HG02970 (cell line): ENCODE measurements around the gene LCA5.
"Not testable (repeated sequence)": the region's sequence is repeated elsewhere in the genome, so short reads cannot be mapped to it uniquely, and the experiment has no call there.

Source experiments
- ATAC-seq: cut with Tn5 transposase; IDR thresholded peaks from one replicate; pipeline ENCODE4 v1.9.1; 2021; ENCODE audit warnings: mild to moderate bottlenecking, moderate library complexity, moderate number of reproducible peaks; ENCODE audit not compliant: unreplicated experiment, low FRiP score

LCA5 gene

DNA sequence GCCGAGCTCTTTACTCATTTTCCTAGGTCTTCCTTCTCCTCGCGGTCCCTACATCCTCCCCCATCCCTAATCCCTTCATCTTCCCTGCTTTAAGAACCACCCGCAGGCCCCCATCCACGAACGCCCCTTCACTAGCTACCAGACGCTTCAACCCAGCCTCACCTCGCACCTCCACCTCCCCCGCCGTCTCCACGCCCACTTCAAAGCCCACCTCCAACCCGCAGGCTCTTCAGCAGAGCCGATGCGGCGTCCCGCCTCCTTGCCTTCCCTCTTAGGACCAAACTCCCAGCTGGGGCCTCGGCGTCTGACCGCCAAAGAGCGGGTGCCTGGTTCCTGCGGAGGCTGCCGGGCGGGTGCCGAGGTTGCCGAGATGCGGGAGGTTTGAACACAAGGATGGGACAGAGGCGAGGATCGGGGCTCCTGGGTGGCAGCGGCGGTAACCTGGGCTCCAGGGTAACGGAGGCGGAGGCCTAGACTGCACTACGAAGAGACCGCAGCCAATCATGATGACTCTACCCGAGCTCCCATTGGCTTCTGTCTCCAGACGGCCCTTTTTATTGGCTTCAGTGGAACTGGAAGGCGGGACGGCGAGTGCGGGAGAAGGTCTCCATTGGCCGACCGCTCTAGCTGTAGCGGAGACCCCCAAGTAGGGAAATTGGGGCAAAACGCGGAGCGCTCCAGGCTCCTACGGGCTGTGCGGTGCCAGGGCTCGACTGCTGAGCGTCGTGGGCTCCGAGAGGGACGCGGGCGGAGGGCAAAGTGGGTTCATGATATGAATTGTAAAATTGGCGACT is at the start of gene LCA5:
LCA5 (minus strand) TSS at position 477 of the 794 bp plus-strand sequence. CDS start 18,536 bp downstream, outside the sequence.
- peak; percentile 99 for ATAC-seq

DNA sequence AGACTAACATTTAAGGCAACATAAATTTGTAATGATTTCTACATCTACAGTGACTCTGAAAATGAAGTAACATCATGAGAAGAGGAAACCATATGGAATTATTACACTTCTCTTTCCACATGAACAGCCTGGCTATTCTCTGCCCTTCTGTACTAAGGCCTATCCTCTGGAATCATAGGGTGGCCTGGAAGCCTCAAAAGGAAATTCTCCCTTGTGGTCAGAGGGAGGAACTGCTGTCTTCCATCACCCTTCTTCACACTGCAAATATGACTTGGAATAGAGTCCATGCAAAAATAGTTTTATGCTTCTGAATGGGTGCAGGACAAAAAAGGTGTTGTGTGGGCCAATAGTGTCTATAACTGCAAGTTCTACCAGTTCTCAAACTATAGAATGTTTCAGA is 49.3 kb upstream of the LCA5 start:
- no peak for ATAC-seq

DNA sequence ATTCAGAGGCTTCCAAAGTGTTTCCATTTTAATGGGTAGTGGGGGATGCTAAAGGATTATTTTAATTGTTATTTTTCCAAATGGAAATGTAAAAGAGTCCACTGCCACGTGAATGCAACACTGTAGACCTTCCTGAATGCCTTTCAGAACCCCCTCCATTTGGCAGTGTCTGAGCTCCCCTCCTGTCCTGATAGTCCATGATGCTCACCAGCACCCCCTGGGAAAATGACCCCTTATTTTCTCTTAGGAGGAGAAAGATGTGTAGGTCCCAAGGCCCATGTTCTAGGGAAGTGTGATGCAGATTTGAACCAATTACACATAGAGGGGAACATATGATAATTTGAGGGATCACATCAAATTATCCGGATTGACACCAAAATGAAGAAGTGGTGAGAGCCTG is 47.1 kb upstream of the LCA5 start:
- no peak for ATAC-seq

DNA sequence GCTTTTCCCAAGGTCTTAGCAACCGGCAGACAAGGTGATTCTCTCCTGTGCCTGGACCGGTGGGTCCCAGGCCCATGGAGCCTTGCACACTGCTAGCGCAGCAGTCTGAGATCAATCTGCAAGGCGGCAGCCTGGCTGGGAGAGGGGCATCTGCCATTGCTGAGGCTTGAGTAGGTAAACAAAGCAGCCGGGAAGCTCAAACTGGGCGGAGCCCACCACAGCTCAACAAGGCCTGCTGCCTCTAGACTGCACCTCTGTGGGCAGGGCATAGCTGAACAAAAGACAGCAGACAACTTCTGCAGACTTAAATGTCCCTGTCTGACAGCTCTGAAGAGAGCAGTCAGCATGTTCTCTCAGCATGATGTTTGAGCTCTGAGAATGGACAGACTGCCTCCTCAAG is 40.7 kb upstream of the LCA5 start:
- ATAC-seq = not testable (repeated sequence)

DNA sequence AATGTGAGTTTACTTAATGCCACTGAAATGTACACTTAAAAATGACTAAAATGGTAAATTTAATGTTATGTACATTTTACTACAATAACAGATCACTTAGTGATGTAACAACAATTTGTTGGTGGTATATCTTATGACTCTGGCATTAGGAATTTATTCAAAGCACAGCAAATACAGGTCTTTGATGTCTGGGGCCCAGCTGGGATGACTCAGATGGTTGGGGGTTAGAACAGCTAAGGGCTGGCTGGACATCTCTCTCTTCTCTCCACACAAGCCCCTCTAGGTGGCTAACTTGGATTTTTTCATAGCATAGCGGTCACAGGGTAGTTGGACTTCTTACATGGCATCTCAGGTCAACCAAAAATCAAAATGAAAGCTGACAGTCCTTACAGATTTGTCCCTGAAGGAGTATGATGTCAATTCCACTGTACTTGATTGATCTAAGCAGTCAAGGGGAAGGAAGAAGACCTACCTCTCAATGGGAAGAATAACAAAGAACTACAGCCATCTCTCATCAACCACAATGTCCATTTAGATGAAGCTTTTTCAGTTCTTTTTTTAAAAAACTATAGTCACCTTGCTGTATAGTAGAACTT is 37.5 kb upstream of the LCA5 start:
- no peak for ATAC-seq

DNA sequence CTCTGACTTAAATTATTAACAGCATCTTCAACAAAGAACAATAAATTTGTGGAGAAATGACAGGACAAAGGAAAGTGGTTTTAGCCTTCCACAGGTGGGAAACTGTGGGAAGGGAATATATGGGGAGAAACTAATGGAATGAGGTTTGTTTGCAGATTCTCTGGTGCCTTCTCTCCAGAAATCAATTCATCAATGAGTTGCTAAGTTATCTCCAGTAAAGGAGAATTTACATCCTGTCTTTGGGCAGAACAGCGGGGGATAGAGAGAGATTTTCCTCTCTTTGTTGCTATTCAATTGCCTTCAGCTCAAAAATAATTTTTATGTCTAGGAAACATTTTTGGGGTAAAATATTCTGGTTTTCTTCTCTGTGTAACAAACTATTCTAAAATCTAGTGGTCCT is 36.9 kb upstream of the LCA5 start:
- ATAC-seq = no peak

DNA sequence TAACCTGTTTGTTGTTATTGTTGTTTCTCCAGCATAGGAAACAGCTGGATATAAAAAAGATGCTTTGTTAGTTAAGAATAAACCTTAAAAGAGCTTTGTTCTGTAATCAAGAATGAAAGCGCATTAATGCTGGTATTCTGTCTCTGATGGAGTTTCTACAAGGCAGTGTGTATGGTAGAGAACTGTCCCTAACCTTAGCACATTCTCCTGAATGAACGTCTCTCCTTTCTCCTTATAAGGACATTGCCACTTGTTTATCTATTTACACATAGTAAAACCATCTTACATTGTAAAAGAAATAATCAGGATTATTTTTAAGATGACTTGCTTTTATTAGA is 33.8 kb upstream of the LCA5 start:
- ATAC-seq = no peak

DNA sequence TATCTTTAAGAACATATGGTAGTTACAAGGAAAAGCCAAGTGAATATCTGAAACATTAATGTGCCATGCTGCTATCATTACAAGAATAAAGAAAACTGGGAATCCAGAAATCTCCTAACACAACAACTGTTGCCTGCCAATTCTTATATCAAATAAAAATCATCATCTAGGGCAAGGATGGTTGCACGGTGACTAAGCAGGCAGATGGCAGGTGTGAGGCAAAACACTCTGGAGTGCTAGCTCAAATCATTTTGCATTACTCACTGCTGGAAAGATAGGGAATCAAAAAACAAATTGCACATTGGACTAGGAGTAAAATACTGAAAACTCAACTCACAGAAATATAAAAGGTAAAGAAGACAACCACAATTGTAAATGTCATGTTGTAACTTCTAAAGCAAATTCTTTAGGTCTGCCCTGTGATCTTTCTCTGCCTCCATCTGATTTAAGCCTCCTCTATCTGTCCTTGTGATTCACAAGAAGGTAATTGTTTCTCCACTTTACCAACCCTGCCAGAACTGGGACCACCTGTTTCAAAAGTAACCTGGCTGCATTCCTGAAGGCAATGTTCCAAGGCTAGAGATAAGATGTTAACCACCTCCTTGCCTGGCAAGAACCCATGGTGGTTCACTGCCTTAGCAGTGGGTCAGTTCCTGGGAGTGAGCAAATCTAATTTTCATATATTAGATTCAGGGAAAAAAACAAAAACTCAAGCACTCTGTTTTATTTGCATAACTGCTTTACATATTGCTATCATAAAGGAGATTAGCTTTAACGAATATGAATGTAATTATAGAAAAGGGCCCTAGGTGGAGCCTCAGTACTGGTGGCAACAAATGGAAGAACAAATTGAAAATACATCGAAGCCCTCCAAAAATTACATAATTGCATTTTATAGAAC is 33.1 kb upstream of the LCA5 start:
- ATAC-seq = peak; percentile 72

DNA sequence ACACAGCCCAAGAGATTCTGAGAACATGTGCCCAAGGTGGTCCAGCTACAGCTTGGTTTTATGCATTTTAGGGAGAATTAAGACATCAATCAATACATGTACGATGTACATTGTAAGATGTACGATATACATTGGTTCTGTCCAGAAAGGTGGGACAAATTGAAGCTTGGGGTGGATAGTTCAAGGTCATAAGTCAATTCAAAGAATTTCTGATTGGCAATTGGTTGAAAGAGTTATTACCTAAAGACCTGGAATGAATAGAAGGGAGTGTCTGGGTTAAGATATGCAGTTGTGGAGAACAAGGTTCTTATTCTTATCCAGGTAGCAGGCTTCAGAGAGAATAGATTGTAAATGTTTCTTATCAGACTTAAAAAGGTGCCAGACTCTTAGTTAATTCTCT is 31.8 kb upstream of the LCA5 start:
- ATAC-seq = no peak

DNA sequence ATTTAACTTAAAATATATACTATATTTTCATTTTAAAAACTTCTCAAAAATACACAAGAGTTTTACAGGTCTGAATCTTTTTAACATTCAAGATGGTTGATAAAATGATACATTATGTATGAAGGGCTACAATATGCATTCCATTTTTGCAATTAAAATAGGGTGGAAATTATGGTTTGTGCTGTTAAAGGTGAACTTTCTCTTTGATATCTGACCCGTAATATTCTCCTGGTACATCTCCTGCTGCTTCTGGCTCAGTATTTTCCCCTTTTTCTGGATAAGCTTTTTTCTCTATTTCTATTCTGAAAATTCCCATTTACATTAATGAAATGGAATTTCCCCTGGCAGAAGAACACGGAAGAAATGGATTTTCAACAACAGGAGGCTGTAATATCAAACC is 27.4 kb upstream of the LCA5 start:
- ATAC-seq = no peak

DNA sequence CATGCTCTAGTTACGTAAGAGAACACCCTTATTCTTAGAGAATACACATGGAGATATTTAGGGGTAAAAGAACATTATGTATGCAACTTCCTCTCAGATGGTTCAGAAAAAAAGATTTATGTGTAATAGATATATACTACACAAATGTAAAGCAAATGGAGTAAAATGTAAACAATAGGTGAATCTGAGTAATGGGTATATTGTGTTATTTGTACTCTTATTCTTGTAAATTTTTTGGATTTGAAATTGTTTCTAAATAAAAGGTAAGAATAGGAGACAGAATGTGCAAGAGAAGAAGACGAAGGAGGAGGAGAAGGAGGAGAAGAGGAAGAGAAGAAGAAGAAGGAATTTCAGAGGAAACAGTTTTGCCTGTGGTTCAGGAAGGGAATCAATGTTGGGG is 22.5 kb upstream of the LCA5 start:
- no peak for ATAC-seq

DNA sequence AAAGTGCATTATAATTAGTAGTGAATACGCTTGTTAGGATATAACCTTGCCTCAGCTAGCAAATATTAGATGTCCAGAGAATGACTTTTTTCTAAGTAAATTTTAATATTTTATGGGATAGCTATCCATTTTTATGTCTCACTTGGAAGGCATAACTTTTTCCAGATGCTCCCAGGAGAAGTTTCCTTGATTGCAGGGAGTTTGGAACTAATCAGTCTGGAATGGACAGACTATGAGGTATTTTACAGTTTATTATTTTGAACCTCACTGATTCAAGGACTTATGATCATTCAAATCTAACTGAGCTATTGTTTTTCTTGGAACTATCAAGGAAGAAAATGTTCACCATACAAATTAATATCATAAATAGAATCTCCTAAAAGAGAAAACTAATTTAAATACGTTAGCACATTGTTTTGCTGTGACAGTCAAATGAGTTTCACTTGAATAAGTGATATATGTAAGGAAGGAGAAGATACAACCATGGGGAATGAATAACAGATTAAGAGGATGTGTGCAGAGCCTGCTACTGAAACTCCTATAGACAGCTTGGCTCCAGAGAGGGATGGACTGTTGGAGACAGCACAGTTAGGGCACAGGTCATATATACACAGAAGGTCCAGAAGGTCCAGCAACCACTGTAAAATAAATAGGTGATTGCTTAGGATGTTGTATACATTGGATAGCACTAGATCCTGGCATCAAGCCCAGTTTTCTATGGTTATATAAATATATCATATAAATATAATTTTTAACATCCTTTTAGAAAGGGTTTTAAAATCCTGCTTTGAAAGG is 20.6 kb upstream of the LCA5 start:
- ATAC-seq = no peak

DNA sequence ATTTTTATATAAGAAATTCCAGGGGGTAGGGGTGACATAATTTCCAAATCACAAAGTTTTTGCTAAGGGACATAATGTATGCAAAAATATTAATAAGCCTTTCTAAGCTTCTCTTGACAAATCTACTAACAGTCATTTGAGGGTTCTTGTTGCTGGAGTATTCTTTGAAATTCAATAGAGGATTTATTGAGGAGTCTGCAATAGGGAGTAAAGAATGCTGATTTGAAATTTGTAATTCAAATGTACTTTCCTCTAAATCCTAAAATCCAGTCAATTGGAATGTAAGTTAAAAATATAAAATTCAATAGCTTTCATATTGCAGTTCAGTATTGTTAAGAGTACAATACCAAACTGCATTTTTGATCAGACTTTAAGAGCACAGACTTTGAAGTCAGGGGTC is 17.1 kb upstream of the LCA5 start:
- no peak for ATAC-seq

DNA sequence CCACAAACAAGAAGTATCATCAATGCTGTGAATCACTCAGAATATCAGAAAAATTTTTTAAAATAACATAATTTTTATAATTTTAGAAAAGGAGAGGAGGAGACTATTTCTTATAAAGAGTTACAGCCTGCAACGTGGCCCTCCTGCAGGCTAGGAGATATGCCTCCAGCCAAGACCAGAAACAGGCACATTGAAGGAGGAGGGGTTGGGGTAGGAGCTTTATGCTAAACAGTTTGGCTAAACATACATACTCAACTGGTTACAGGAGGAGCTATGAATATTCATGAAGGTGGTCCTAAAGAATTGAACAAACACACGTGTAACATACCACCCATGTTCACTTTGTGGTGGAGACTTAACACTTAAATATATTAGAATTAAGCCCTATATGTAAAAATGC is 14.2 kb upstream of the LCA5 start:
- no peak for ATAC-seq

DNA sequence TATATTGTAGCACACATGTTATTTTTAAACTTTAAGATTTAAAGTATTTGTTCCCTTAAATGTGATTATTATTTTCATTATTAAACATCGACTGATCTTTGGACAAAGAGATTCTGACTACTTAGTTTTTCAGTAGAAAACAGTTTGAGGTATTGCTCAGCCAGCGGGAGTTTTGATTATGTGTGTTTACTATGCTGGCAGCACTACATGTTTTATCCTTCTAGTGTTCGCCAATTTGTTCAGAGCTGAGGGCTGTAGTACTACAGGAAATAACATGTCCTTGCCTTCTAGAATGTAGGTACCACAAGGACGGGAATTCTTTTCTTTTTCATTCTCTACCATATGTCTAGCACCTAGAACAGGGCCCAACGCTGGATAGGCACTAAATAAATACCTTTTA is 11.1 kb upstream of the LCA5 start:
- no peak for ATAC-seq

DNA sequence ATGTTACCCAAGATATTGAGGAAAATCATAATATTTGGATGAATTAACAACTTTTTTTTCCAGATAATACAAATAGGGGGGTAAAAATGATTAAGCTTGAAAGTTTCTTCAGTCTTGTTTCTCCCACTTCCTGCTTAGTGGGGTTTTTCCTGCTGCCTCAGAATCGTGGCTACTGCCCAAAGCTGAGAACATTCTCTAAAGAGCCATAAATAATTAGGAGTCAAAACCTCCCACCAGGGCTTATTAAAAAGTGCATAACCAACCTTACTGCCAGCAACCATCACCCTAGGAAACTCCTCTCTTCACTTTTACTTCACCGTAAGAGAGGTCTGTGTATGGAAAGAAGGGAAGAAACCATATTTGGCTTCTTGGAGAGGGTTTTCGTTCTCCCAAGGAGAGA is 9.0 kb upstream of the LCA5 start:
- no peak for ATAC-seq

DNA sequence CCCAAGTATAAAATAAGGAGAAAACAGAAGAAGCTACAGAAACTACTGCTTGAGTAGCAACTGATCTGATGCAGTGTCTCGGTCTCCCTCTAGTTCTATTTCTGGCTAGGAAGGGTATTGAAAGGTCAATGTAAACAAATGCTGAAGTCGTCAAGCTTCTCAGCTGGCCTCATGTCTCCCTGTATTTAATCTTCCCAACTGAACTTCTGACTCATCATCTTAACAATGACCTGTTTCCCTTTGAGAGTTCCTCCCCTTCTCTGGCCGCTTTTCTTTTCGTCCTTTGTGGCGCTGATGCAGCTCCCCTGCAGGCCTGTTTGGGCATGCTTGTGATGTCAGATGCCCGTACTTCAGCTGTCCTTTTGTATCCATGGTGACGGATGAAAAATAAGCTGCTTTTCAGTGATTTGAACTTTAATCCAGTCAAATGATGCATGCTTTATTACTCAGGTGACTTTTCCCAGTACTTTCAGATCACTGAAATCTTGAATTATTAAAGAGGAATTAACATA is 7.8 kb upstream of the LCA5 start:
- ATAC-seq = peak; percentile 94

DNA sequence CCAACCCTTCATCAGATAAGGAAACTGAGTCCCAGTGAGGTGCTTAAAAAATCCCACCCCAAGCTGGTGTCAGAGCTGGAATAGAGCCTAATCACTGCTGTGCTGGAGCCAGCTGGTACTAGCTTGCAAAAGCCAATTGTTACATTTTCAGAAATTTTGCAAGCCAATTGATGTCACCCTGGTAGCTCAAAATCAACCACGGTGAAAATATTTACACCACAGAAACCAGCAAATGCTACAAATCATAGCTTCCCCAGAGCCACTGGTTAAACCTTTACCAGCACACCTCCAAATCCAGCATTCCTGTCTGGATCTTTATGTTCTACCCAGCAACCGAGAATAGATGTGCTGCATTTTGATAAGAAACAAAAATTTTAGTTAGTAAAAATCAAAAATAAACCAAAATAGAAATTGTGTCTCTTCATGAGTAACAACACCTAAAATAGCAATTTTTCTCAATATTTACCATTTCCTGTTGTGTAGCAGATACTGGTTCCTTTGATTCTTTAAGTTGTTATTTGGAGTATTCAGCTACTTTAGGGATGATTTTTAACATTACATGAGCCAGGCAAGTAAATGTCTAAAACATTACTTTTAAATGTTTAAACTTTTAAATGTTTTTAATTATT is 7.2 kb upstream of the LCA5 start:
- ATAC-seq = peak; percentile 45

DNA sequence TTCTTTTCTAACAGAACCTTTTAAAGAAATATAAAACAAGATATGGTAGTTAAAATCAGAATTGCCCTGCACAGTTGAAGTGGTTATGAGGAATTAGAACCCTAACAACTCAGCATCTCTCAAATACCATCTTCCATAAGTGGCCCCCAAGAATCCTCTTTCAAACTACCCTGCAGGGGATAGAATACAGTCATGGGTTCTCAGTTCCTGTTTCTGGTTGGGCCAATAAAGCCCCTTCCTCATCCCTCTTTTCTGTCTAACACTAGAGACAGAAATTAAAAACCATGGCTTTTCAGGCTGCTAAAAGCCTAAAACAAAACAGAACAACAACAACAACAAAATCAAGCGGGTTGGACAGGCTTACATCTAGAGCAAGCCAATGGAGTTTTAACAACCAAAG is 6.7 kb upstream of the LCA5 start:
- ATAC-seq = no peak

DNA sequence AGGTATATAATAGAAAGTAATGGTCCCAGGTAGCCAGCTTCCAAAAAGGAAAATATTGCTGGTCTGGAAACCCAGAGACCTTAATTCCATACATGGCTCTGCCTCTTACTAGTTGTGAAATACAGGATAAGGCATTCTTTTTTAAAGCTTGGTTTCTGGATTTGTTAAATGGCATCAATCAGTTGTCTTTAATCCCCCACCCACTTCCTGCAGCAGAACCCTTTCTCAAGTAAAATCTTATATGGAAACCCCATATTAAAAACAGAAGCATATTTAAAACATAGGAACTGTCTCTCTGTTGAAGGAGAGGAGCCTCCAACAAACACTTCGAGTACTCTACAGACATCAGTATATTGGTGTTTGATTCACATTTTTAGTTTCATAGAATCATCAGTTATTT is 6.2 kb upstream of the LCA5 start:
- ATAC-seq = no peak
